IMR-90 (cell line): ENCODE data around the gene RUNX1. TPM values are rescaled to one million over a fixed set of nuclear protein-coding genes. Genes with fewer than 3 reads are reported as not detected.

Source experiments
- ATAC-seq: fragments of 200-7000 bp; cut with Tn5 transposase; 2 replicates; pipeline ENCODE4 v1.9.1; 2020; ENCODE audit warnings: low read depth, mild to moderate bottlenecking, moderate library complexity
- BruUV-seq: library from RNA; stranded (reverse); fragments of 400-500 nt; replicated peaks from 2 replicates; lab custom pipeline; 2021; lab: Mats Ljungman, UMichigan
- CTCF ChIA-PET: fragments of 300-600 bp; formaldehyde crosslinking; extraction: SDS; loops from one replicate; lab custom pipeline; 2021; ENCODE audit warnings: antibody characterized with exemption; lab: Yijun Ruan, JAX
- POLR2A ChIA-PET: fragments of 300-600 bp; sonication (Branson Sonifier 250); formaldehyde crosslinking; loops from one replicate; lab custom pipeline; 2022; ENCODE audit warnings: antibody characterized with exemption; ENCODE audit not compliant: unreplicated experiment; lab: Charles Lee
- DNase-seq: peaks from one replicate; pipeline ENCODE4 v3.0.0; 2013
- H2AFZ ChIP-seq: replicated peaks from 2 replicates; pipeline ENCODE3; 2013; ENCODE audit warnings: low read length, mild to moderate bottlenecking; ENCODE audit not compliant: poor library complexity
- H2AK5ac ChIP-seq: 2 replicates; pipeline ENCODE4 v1.6.1; 2013; ENCODE audit warnings: low read depth, low read length, inconsistent platforms
- H2AK9ac ChIP-seq: replicated peaks from 2 replicates; pipeline ENCODE3; 2013; ENCODE audit warnings: mild to moderate bottlenecking, low read depth, low read length, moderate library complexity; ENCODE audit not compliant: poor library complexity
- H2BK120ac ChIP-seq: 2 replicates; pipeline ENCODE4 v1.6.1; 2013; ENCODE audit warnings: low read depth, low read length, inconsistent platforms
- H2BK15ac ChIP-seq: 3 replicates; pipeline ENCODE4 v1.6.1; 2013; ENCODE audit warnings: low read depth, low read length, inconsistent platforms
- H2BK20ac ChIP-seq: 2 replicates; pipeline ENCODE4 v1.6.1; 2013; ENCODE audit warnings: low read depth, mild to moderate bottlenecking, inconsistent platforms, low read length, moderate library complexity
- H2BK5ac ChIP-seq: 2 replicates; pipeline ENCODE4 v1.6.1; 2013; ENCODE audit warnings: mild to moderate bottlenecking, low read depth, low read length, inconsistent platforms; ENCODE audit not compliant: poor library complexity, severe bottlenecking
- H3K14ac ChIP-seq: replicated peaks from 2 replicates; pipeline ENCODE4 v1.6.1; 2013; ENCODE audit warnings: low read depth, low read length, inconsistent platforms
- H3K18ac ChIP-seq: 2 replicates; pipeline ENCODE4 v1.6.1; 2013; ENCODE audit warnings: low read depth, low read length, control low read depth
- H3K23ac ChIP-seq: 2 replicates; pipeline ENCODE4 v1.6.1; 2013; ENCODE audit warnings: low read depth, low read length, inconsistent platforms
- H3K27ac ChIP-seq: 2 replicates; pipeline ENCODE4 v1.5.1; 2013; ENCODE audit warnings: mild to moderate bottlenecking, control low read depth, low read length; ENCODE audit not compliant: insufficient read depth
- H3K27me3 ChIP-seq: 2 replicates; pipeline ENCODE4 v1.6.1; 2013; ENCODE audit warnings: low read length; ENCODE audit not compliant: control insufficient read depth, insufficient read depth
- H3K36me3 ChIP-seq: 2 replicates; pipeline ENCODE4 v1.6.1; 2013; ENCODE audit warnings: low read length, mixed read lengths; ENCODE audit not compliant: control insufficient read depth, insufficient read depth
- H3K4ac ChIP-seq: 2 replicates; pipeline ENCODE4 v1.6.1; 2013; ENCODE audit warnings: low read depth, low read length, inconsistent platforms
- H3K4me1 ChIP-seq: 2 replicates; pipeline ENCODE4 v1.6.1; 2013; ENCODE audit warnings: low read length, mixed read lengths; ENCODE audit not compliant: control insufficient read depth, insufficient read depth
- H3K4me2 ChIP-seq: 2 replicates; pipeline ENCODE4 v1.6.1; 2013; ENCODE audit warnings: low read depth, mild to moderate bottlenecking, control low read depth, low read length, moderate library complexity
- H3K4me3 ChIP-seq: 2 replicates; pipeline ENCODE4 v1.5.1; 2013; ENCODE audit warnings: low read depth, mild to moderate bottlenecking, control low read depth, low read length, moderate library complexity; ENCODE audit not compliant: insufficient read depth
- H3K56ac ChIP-seq: 2 replicates; pipeline ENCODE4 v1.6.1; 2013; ENCODE audit warnings: low read length, inconsistent platforms; ENCODE audit not compliant: insufficient read depth; ENCODE audit errors: extremely low read depth
- H3K79me1 ChIP-seq, 2 experiments: 2 replicates each; pipeline ENCODE4 v1.6.1; 2013; ENCODE audit warnings: low read length in 2 of 2, inconsistent platforms in 1 of 2, low read depth in 1 of 2
- H3K9ac ChIP-seq: 2 replicates; pipeline ENCODE4 v1.6.1; 2013; ENCODE audit warnings: low read depth, low read length, control low read depth
- H3K9me1 ChIP-seq: 2 replicates; pipeline ENCODE4 v1.6.1; 2013; ENCODE audit warnings: low read length, inconsistent platforms; ENCODE audit not compliant: insufficient read depth
- H3K9me3 ChIP-seq: 2 replicates; pipeline ENCODE4 v1.6.1; 2013; ENCODE audit warnings: low read length; ENCODE audit not compliant: control insufficient read depth, insufficient read depth
- H4K20me1 ChIP-seq: 2 replicates; pipeline ENCODE4 v1.6.1; 2013; ENCODE audit warnings: low read length, inconsistent platforms; ENCODE audit not compliant: insufficient read depth
- H4K5ac ChIP-seq: 2 replicates; pipeline ENCODE4 v1.6.1; 2013; ENCODE audit warnings: mild to moderate bottlenecking, low read depth, low read length, control low read depth
- H4K8ac ChIP-seq, 2 experiments: 2 replicates each; pipeline ENCODE4 v1.6.1; 2013; ENCODE audit warnings: low read depth in 2 of 2, low read length in 2 of 2, control low read depth in 1 of 2, inconsistent platforms in 1 of 2
- H4K91ac ChIP-seq: 2 replicates; pipeline ENCODE4 v1.6.1; 2013; ENCODE audit warnings: low read depth, low read length, inconsistent platforms; ENCODE audit not compliant: insufficient read depth
- BHLHE40 ChIP-seq: fragments of 150-350 bp; IDR thresholded peaks from 2 replicates; pipeline ENCODE4 v1.6.1; 2016; ENCODE audit warnings: mild to moderate bottlenecking, low read depth, low read length
- CEBPB ChIP-seq: IDR thresholded peaks from 2 replicates; pipeline ENCODE4 v1.6.1; 2012; ENCODE audit warnings: low read depth, low read length, improper control_type of control experiment
- CTCF ChIP-seq: conservative IDR thresholded peaks from 2 replicates; pipeline ENCODE4 v1.5.1; 2012; ENCODE audit warnings: mild to moderate bottlenecking, low read depth, low read length, improper control_type of control experiment
- FOS ChIP-seq: fragments of 150-350 bp; IDR thresholded peaks from 2 replicates; pipeline ENCODE4 v1.6.1; 2016; ENCODE audit warnings: low read depth, low read length
- MXI1 ChIP-seq: IDR thresholded peaks from 2 replicates; pipeline ENCODE4 v1.6.1; 2012; ENCODE audit warnings: low read depth, mild to moderate bottlenecking, low read length, moderate library complexity, borderline replicate concordance
- RAD21 ChIP-seq: IDR thresholded peaks from 2 replicates; pipeline ENCODE4 v1.6.1; 2012; ENCODE audit warnings: low read length, improper control_type of control experiment
- SMC3 ChIP-seq: fragments of 150-350 bp; IDR thresholded peaks from 2 replicates; pipeline ENCODE4 v1.6.1; 2016; ENCODE audit warnings: low read depth, mild to moderate bottlenecking, antibody characterized with exemption, low read length, moderate library complexity
- WGBS, 2 experiments: methylation state at CpG; one replicate each; pipeline versions ENCODE4 v1.1.5 to v1.1.7; 2013; ENCODE audit warnings: missing lambda C conversion rate in 2 of 2; ENCODE audit not compliant: insufficient read length in 1 of 2; ENCODE audit errors: extremely low coverage in 2 of 2; 5-methylcytosine and 5-hydroxymethylcytosine counted together
- dilution Hi-C: fragments of 300-500 bp; cut with HindIII; formaldehyde crosslinking; loops from one replicate; pipeline ENCODE4 v1.14.3; 2018; ENCODE audit warnings: low sequenced_read_pairs; ENCODE audit not compliant: unreplicated experiment
- in situ Hi-C: fragments of 300-500 bp; cut with MboI; formaldehyde crosslinking; loops from 3 replicates; pipeline ENCODE4 v1.14.3; 2019; ENCODE audit warnings: low sequenced_read_pairs, inconsistent platforms, mixed read lengths
- intact Hi-C: fragments of 100-400 bp; cut with micrococcal nuclease; formaldehyde crosslinking; loops from 2 replicates; pipeline ENCODE4 v1.10.0; 2022
- polyA plus RNA-seq, 3 experiments: library from polyadenylated mRNA; depleted of rRNA; stranded (reverse); fragments of >200 nt; gene quantifications; 2 replicates each; pipeline ENCODE4 v1.2.3, GENCODE V29; 2012; ENCODE audit warnings: low replicate concordance in 1 of 3
- total RNA-seq: library from RNA; depleted of rRNA; stranded (reverse); fragments of >200 nt; gene quantifications from 2 replicates; pipeline ENCODE4 v1.2.3, GENCODE V29; 2012
- TF ChIP-seq, protein P1 (sequence below): fragments of 150-350 bp; IDR thresholded peaks from 2 replicates; pipeline ENCODE4 v1.6.1; 2016; ENCODE audit warnings: low read depth, mild to moderate bottlenecking, low read length, moderate library complexity, borderline replicate concordance

Gene RUNX1
- total and polyA plus RNA-seq, 2 of the 4 experiments (the other 2 are of a cell fraction), result 34.5 to 56.5 TPM

GRCh38 chr21:34890724-34891612 lies 158.1 kb downstream of the RUNX1 start (continued):
- TF ChIP-seq MXI1, result no peak
- peak; percentile 23 for TF ChIP-seq RAD21

DNA sequence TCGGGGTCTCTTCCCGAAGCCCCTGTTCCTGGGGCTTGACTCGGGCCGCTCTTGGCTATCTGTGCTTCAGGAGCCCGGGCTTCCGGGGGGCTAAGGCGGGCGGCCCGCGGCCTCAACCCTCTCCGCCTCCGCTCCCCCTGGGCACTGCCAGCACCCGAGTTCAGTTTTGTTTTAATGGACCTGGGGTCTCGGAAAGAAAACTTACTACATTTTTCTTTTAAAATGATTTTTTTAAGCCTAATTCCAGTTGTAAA lies 158.7 kb downstream of the RUNX1 start:
- Histone ChIP-seq H2AK5ac (peak overlapping the region; percentile 77; the same call in 1 of the 2 replicates), H2BK15ac (no peak overlapping the region), H3K18ac (no peak overlapping the region; the same call in 1 of the 2 replicates), H3K14ac (peak overlapping the region; percentile 76; the same call in 1 of the 2 replicates), H3K4me3 (peak overlapping the region; percentile 91), H3K79me1 (peaks cover 0 to 14% of the 10 kb centered on the region in 2 experiments; a peak in 2 of 4 replicates), H2BK20ac (peak overlapping the region; percentile 65), H3K27me3 (no peaks in the 10 kb centered on the region), H3K36me3 (peaks cover 2% of the 10 kb centered on the region; the same call in 1 of the 2 replicates), H3K4me2 (peak overlapping the region; percentile 23; the same call in 1 of the 2 replicates), H3K9me3 (no peaks in the 10 kb centered on the region), H4K5ac (peak overlapping the region; percentile 2), H3K27ac (peak overlapping the region; percentile 56), H3K9me1 (no peaks in the 10 kb centered on the region), H3K56ac (peak overlapping the region; percentile 75; the same call in 1 of the 2 replicates), H3K23ac (peak overlapping the region; percentile 47; the same call in 1 of the 2 replicates), H4K91ac (peak overlapping the region; percentile 77), H3K4me1 (no peaks in the 10 kb centered on the region), H4K8ac (peak overlapping the region; percentile 37 to 93; a peak in 3 of 4 replicates), H2BK5ac (peak overlapping the region; percentile 12), H2AFZ (peak overlapping the region; percentile 92), H3K4ac (peak overlapping the region; percentile 93), H3K9ac (peak overlapping the region; percentile 25), H2BK120ac (peak overlapping the region; percentile 84), H2AK9ac (peak overlapping the region; percentile 94), H4K20me1 (peaks cover 17% of the 10 kb centered on the region)
- no TSS peak for BruUV-seq
- intact Hi-C loops, result loop anchor here (1.0 to 5.0 kb wide), 4 partner anchors 57 to 1050 kb away; no protein-coding TSS in a partner anchor
- WGBS, 2 experiments, result 7% methylated on average over 8 of the region's 14 CpGs; no CpG with 5 or more reads in 1 of the 2 experiments
- ChIA-PET CTCF (interaction anchor here (1.0 to 1.6 kb wide), 3 partner anchors 145 to 618 kb away, joined by 3 to 6 read pairs (median 3); no protein-coding TSS in a partner anchor), POLR2A (interaction anchor here (0.6 to 1.3 kb wide), 2 partner anchors 315 to 517 kb away, joined by 3 to 6 read pairs; no protein-coding TSS in a partner anchor)
- ATAC-seq (no peak), DNase-seq (no peak)
- in situ Hi-C loops, result no loop called here
- TF ChIP-seq CEBPB (no peak), SMC3 (no peak), CTCF (no peak), MXI1 (no peak), BHLHE40 (no peak), FOS (no peak)
- TF ChIP-seq, protein P1, sequence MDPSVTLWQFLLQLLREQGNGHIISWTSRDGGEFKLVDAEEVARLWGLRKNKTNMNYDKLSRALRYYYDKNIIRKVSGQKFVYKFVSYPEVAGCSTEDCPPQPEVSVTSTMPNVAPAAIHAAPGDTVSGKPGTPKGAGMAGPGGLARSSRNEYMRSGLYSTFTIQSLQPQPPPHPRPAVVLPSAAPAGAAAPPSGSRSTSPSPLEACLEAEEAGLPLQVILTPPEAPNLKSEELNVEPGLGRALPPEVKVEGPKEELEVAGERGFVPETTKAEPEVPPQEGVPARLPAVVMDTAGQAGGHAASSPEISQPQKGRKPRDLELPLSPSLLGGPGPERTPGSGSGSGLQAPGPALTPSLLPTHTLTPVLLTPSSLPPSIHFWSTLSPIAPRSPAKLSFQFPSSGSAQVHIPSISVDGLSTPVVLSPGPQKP, result no peak
- dilution Hi-C loops, result no loop called here
